Adrenal gland (tissue), 5 donors: ENCODE data around the gene ASPDH.

ENCODE experiments used
- CTCF ChIP-seq, 6 experiments: fragments of 450-650 bp in 4 of 6; fragments of 200-600 bp in 2 of 6; sonication (generic) in 1 of 6; IDR thresholded peaks; 1 replicate in 5 of 6; 2 replicates in 1 of 6; pipeline versions ENCODE4 v1.5.1 to v1.8.0; 2016 to 2021; ENCODE audit warnings: antibody characterized with exemption in 6 of 6, mild to moderate bottlenecking in 2 of 6, moderate library complexity in 1 of 6
- POLR2A ChIP-seq, 2 donors: fragments of 450-650 bp; IDR thresholded peaks; one replicate each; pipeline ENCODE4 v1.6.1; 2017; ENCODE audit warnings: antibody characterized with exemption in 2 of 2, mild to moderate bottlenecking in 2 of 2, moderate library complexity in 1 of 2
- donor health status: DM: no; HTN: no; CAD: no.

- no peak for TF ChIP-seq CTCF (IDR thresholded peaks at IDR 0.05)
- TF ChIP-seq POLR2A (IDR thresholded peaks at IDR 0.05), result no peak
Measured at GRCh38 chr19:50464348-50464747, 49.4 kb downstream of the ASPDH start.
